GM20000 (cell line): ENCODE data around the gene CTXN1.

Source experiments
- DNase-seq: peaks from one replicate; pipeline ENCODE4 v3.0.0; 2012; ENCODE audit warnings: low spot score
- CTCF ChIP-seq: IDR thresholded peaks from 2 replicates; pipeline ENCODE4 v1.5.1; 2012; ENCODE audit warnings: mild to moderate bottlenecking, control low read depth; ENCODE audit errors: extremely low read depth, missing control alignments

Gene CTXN1

DNA sequence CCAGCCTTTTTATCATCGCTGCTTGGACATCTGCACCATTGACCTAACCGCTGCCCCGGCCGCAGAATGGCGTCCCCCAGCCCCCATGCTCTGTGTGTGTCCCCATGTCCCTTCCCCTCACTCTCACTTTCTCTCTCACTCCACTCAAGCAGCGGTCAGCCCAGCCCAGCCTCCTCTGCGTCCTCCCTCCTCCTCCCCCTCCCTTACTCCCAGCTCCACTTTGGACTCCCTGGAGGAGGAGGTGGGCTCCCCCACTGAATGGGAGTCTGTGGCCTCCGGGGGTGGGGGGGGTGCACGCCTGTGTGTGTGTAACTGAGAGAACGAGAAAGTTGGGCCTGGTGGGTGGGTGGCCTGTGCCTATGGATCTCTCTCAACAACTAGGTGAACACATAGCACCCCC is 20.1 kb downstream of the CTXN1 start:
- no peak for TF ChIP-seq CTCF
- DNase-seq = no peak

DNA sequence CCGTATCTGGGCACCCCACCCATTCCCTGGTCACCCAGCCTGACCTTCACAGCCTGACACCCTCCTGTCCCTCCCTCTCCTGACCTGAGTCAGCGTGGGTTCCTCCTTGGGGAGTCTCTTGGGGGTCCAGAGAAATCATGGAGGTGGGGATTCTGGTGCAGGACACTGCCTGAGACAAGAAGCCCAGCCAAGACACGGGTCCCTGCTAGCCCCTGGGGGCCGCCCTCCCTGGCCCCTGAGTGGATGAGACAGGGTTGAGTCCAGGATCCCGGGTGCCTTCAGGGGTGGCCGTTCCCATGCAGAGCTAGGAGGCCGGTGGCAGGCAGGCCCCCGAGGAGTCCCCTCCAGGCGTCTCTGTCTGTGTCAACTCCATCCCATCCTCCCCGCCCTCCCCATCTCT is 20.7 kb downstream of the CTXN1 start:
- DNase-seq = no peak
- TF ChIP-seq CTCF = no peak

GRCh38 chr19:7904074-7905020 is 21.6 kb downstream of the CTXN1 start:
- no peak for TF ChIP-seq CTCF
- DNase-seq = peak; percentile 88

DNA sequence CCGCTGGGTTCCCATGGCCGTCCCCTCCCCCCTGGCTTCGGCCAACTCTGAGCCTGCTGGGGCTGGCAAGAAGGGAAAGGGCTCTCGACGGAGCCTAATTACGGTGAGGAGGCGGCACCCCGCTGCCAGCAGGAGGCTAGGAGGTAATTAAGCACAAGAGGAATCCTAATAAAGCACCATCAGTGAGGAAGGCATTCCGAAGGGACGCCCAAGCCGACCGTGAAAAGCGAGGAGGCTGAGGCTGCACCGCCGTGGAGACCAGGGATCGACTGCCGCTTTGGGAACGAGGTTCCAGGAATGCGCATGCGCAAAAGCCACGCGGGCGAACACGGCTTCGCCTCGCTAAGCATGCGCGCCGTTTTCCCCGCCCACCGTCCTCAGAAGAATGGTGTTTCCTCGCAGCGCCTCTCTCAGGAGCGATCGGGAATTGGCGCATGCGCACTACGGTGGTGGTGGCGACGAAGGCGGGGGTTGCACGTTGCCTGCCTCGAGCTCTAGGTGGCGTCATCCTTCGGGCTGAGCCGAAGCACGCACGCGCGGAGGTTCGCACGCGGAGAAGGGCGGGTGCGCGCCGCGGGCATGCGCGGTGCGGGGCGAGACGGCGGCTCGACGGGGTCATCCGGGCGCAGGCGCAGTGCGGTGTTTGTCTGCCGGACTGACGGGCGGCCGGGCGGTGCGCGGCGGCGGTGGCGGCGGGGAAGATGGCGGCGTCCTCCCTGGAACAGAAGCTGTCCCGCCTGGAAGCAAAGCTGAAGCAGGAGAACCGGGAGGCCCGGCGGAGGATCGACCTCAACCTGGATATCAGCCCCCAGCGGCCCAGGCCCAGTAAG is 22.5 kb downstream of the CTXN1 start, which contains the start of gene MAP2K7:
Gene MAP2K7 (plus strand): TSS at position 634 of the 830 bp plus-strand sequence. CDS start 68 bp downstream, at position 702.
- TF ChIP-seq CTCF = peak; percentile 69
- DNase-seq = peak; percentile 100

DNA sequence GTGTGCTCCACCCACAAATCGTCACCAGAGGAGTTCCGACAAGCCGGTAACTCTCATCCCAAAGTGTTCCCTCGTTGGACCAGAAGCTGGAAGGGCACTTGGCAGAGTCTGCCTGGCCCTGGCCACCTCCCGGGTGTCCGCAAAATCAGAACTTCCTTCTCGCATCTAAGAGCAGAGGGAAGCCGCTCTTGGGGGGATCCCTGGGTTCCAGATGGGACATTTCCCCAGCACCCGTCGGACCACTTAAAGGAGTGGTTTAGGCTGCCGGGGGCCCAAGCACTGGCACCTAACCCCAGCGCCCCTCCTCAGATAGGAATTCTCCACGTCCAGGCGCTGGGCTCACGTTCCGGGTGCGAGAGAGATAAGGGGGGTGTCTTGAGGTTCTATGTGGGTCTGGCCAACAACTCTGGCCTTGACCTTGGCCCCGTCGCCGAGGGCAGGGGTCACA is 23.1 kb downstream of the CTXN1 start:
- DNase-seq = no peak
- no peak for TF ChIP-seq CTCF

GRCh38 chr19:7901337-7901736 is 24.6 kb downstream of the CTXN1 start:
- DNase-seq = no peak
- TF ChIP-seq CTCF = no peak

GRCh38 chr19:7900931-7901330 is 25.0 kb downstream of the CTXN1 start:
- TF ChIP-seq CTCF = no peak
- DNase-seq = no peak
